Measurements from ENCODE around the gene RABEP2.
"Not testable (repeated sequence)": the region's sequence is repeated elsewhere in the genome, so short reads cannot be mapped to it uniquely, and the experiment has no call there.

The RABEP2 gene

GRCh38 chr16:28878083-28878926, 46.7 kb downstream of the RABEP2 start, which contains the start of gene ATP2A1:
ATP2A1 (plus strand) TSS chr16:28878488; CDS start chr16:28878672, 184 bp downstream.
- DNase-seq = no peak

GRCh38 chr16:28877655-28878000, 47.4 kb downstream of the RABEP2 start:
- no peak for DNase-seq

- peak; percentile 4 to 42 for DNase-seq
Measured at GRCh38 chr16:28876973-28877654, 47.9 kb downstream of the RABEP2 start.

- no peak for DNase-seq
Measured at GRCh38 chr16:28876019-28876659, 48.9 kb downstream of the RABEP2 start.

GRCh38 chr16:28875134-28876018, 49.7 kb downstream of the RABEP2 start:
- DNase-seq = no peak

- no peak for DNase-seq
Measured at GRCh38 chr16:28874406-28874805, 50.6 kb downstream of the RABEP2 start.

GRCh38 chr16:28873543-28874201, 51.4 kb downstream of the RABEP2 start:
- peak; percentile 24 to 36 for DNase-seq

- no peak for DNase-seq
Measured at GRCh38 chr16:28872952-28873351, 52.1 kb downstream of the RABEP2 start.

GRCh38 chr16:28869201-28869600, 55.8 kb downstream of the RABEP2 start:
- DNase-seq = no peak

GRCh38 chr16:28867646-28868045, 57.4 kb downstream of the RABEP2 start:
- not testable (repeated sequence) for DNase-seq

GRCh38 chr16:28867241-28867640, 57.8 kb downstream of the RABEP2 start:
- DNase-seq = no peak

- DNase-seq = no peak
Measured at GRCh38 chr16:28866454-28866804, 58.6 kb downstream of the RABEP2 start.

GRCh38 chr16:28865722-28866453, 59.1 kb downstream of the RABEP2 start:
- no peak for DNase-seq

GRCh38 chr16:28865001-28865688, 59.9 kb downstream of the RABEP2 start:
- DNase-seq = no peak

GRCh38 chr16:28863929-28864793, 60.9 kb downstream of the RABEP2 start:
- peak in 1 of 2 donors; percentile 35 for DNase-seq

- no peak for DNase-seq
Measured at GRCh38 chr16:28859326-28859725, 65.7 kb downstream of the RABEP2 start.

- no peak for DNase-seq
Measured at GRCh38 chr16:28858421-28858820, 66.6 kb downstream of the RABEP2 start.
